HK-2 (cell line): Measurements from ENCODE around the gene HIBADH.
"Not testable (repeated sequence)": the region's sequence is repeated elsewhere in the genome, so short reads cannot be mapped to it uniquely, and the experiment has no call there.

Experiments used
- DNase-seq: peaks from one replicate; pipeline ENCODE4 v3.0.0-alpha.2; 2018; ENCODE audit not compliant: unreplicated experiment

The HIBADH gene

GRCh38 chr7:27548304-27548703, 114.4 kb downstream of the HIBADH start:
- no peak for DNase-seq

GRCh38 chr7:27547401-27547800, 115.3 kb downstream of the HIBADH start:
- DNase-seq, result no peak

- DNase-seq, result no peak
These were observed 116.1 kb downstream of the HIBADH start for GRCh38 chr7:27546610-27547009.

GRCh38 chr7:27535795-27536194, 126.9 kb downstream of the HIBADH start:
- DNase-seq, result no peak

GRCh38 chr7:27533652-27534081, 129.0 kb downstream of the HIBADH start:
- DNase-seq, result no peak

GRCh38 chr7:27532314-27532713, 130.4 kb downstream of the HIBADH start:
- no peak for DNase-seq

- no peak for DNase-seq
These were observed 135.4 kb downstream of the HIBADH start for GRCh38 chr7:27527348-27527714.

- DNase-seq, result no peak
These were observed 135.9 kb downstream of the HIBADH start for GRCh38 chr7:27526611-27527347.

GRCh38 chr7:27526131-27526530, 136.6 kb downstream of the HIBADH start:
- DNase-seq, result no peak

- DNase-seq, result no peak
These were observed 139.4 kb downstream of the HIBADH start for GRCh38 chr7:27523321-27523720.

- DNase-seq, result no peak
These were observed 140.1 kb downstream of the HIBADH start for GRCh38 chr7:27522566-27522965.

GRCh38 chr7:27520815-27521790, 141.6 kb downstream of the HIBADH start:
- DNase-seq, result no peak

GRCh38 chr7:27519793-27520469, 142.8 kb downstream of the HIBADH start:
- DNase-seq, result no peak

GRCh38 chr7:27518561-27519350, 143.9 kb downstream of the HIBADH start:
- DNase-seq, result no peak

- DNase-seq, result no peak
These were observed 146.3 kb downstream of the HIBADH start for GRCh38 chr7:27516421-27516820.

GRCh38 chr7:27515933-27516332, 146.8 kb downstream of the HIBADH start:
- no peak for DNase-seq

GRCh38 chr7:27514861-27515260, 147.8 kb downstream of the HIBADH start:
- DNase-seq, result no peak

GRCh38 chr7:27513885-27514284, 148.8 kb downstream of the HIBADH start:
- no peak for DNase-seq

- DNase-seq, result not testable (repeated sequence)
These were observed 151.3 kb downstream of the HIBADH start for GRCh38 chr7:27511370-27511769.

- DNase-seq, result no peak
These were observed 152.1 kb downstream of the HIBADH start for GRCh38 chr7:27510541-27510940.

- DNase-seq, result not testable (repeated sequence)
These were observed 160.8 kb downstream of the HIBADH start for GRCh38 chr7:27501879-27502278.
